ENCODE data around the gene ZSCAN21. TPM values are rescaled to one million over a fixed set of nuclear protein-coding genes. Genes with fewer than 3 reads are reported as not detected.

The ZSCAN21 gene
- total and polyA plus RNA-seq, 2 donors (not counting 3 experiments of a cell fraction or from before 2014, with no cell fraction given), result 7.4 to 7.7 TPM

DNA sequence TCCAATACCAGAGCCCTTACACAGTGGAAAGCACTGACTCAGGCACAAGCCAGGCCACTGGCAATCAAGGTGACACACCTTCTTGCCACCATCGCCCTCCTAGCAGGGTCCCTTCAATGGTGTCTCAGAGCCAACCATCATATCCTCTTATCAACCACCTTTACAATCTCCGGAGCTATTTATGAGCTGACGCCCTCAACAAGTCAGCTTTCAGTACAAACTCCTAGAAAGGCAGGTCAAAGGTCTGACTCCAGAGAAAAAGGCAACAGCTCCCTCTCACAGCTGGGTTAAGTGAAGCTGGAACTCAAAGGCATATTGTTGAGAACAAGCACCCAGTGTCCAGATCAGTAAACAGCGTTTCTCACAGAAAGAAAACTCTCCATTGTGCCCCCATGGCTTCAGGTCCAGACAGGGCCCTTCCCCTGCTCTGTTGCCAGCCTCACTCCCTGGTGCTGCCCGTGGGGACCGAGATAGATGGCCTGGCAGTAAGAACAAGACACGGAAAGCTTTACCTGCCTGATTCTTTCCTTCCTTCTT lies 29.5 kb downstream of the ZSCAN21 start:
- TF ChIP-seq CTCF (IDR thresholded peaks at IDR 0.05; ENCODE audit: extremely low read depth in 1 of 2, insufficient read depth in 1 of 2, low read depth in 1 of 2, low read length in 2 of 2) (no peak), POLR2A (IDR thresholded peaks at IDR 0.05; ENCODE audit: low read depth, low read length) (no peak), GATA2 (IDR thresholded peaks at IDR 0.05; ENCODE audit: insufficient read depth, insufficient read length, low read depth, low read length) (no peak), MYC (IDR thresholded peaks at IDR 0.05; ENCODE audit: low read depth, low read length) (no peak), EZH2 (IDR thresholded peaks at IDR 0.05; ENCODE audit: borderline replicate concordance, low read depth, low read length, severe bottlenecking) (no peak), JUN (IDR thresholded peaks at IDR 0.05; ENCODE audit: borderline replicate concordance, insufficient read depth, insufficient read length, low read depth) (no peak), FOS (IDR thresholded peaks at IDR 0.05; ENCODE audit: borderline replicate concordance, insufficient read depth, low read length) (no peak), POLR2AphosphoS5 (IDR thresholded peaks at IDR 0.05; ENCODE audit: insufficient read depth, low read depth, low read length) (no peak)
- TF ChIP-seq, protein P1, sequence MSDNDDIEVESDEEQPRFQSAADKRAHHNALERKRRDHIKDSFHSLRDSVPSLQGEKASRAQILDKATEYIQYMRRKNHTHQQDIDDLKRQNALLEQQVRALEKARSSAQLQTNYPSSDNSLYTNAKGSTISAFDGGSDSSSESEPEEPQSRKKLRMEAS (IDR thresholded peaks at IDR 0.05; ENCODE audit: insufficient read depth, insufficient read length), result no peak

More for the DNA sequence above, 29.5 kb downstream of the ZSCAN21 start:
- no TSS peak for BruUV-seq (replicated peaks)
- Histone ChIP-seq H3K79me2 (ENCODE audit: control insufficient read depth, insufficient read depth, low read length) (peaks cover 42% of the 10 kb centered on the region), H3K9me1 (replicated peaks; ENCODE audit: control insufficient read depth, extremely low read depth, insufficient read depth, low read length) (no peaks in the 10 kb centered on the region), H3K9ac (replicated peaks; ENCODE audit: extremely low read depth, insufficient read depth, low read length) (no peak overlapping the region), H3K9me3 (replicated peaks; ENCODE audit: control insufficient read depth, insufficient read depth, low read length) (no peaks in the 10 kb centered on the region), H2AFZ (ENCODE audit: low read depth, low read length) (no peak overlapping the region), H3K4me3 (replicated peaks in 1 of 3; ENCODE audit: insufficient read depth in 1 of 3, low read depth in 1 of 3, low read length in 3 of 3) (no peak overlapping the region), H3K4me2 (ENCODE audit: insufficient read depth, low read length) (no peak overlapping the region), H3K27ac (ENCODE audit: insufficient read depth, low read depth, low read length) (no peak overlapping the region), H3K4me1 (ENCODE audit: control insufficient read depth, extremely low read depth, insufficient read depth, low read length) (peaks cover 12% of the 10 kb centered on the region), H3K27me3 (ENCODE audit: control insufficient read depth in 2 of 2, insufficient read depth in 2 of 2, low read length in 2 of 2) (no peaks in the 10 kb centered on the region), H3K36me3 (ENCODE audit: control insufficient read depth in 2 of 2, extremely low read depth in 1 of 2, insufficient read depth in 2 of 2, low read length in 2 of 2) (peaks cover 17 to 30% of the 10 kb centered on the region in 2 experiments), H4K20me1 (replicated peaks; ENCODE audit: control insufficient read depth, extremely low read depth, insufficient read depth, low read length) (no peaks in the 10 kb centered on the region)
- FAIRE-seq (no peak), DNase-seq (ENCODE audit: low read depth, low spot score) (no peak)
- CTCF ChIA-PET, result no interaction called here
- POLR2A ChIA-PET, result interaction anchor here (0.6 kb wide), 1 partner anchor 91 kb away, joined by 9 read pairs; no protein-coding TSS in a partner anchor
- intact Hi-C loops (cut with micrococcal nuclease), result no loop called here
- dilution Hi-C loops (cut with MboI; ENCODE audit: extremely low pct_ligation_motif_present, low sequenced_read_pairs), result no loop called here
